ENCODE data around the gene CNTRL.
"Not testable (repeated sequence)": the region's sequence is repeated elsewhere in the genome, so short reads cannot be mapped to it uniquely, and the experiment has no call there.

CNTRL gene

DNA sequence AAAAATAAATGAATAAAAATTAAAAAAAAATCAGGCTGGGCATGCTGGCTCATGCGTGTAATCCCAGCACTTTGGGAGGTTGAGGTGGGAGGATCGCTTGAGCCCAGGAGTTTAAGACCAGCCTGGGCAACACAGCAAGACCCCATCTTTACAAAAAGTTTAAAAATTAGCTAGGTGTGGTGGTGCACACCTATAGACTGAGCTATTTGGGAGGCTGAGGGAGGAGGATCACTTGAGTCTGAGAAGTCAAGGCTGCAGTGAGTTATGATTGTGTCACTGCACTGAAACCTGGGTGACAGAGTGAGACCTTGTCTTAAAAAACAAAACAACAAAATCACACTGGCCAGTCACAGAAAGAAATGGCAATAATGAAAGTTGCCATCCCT lies 3.4 kb upstream of the CNTRL start:
- no peak for DNase-seq
- intact Hi-C loops (cut with DNase I) = loop anchor here (10.0 kb wide), 3 partner anchors 53 to 197 kb away; partner anchors contain the start of genes PHF19 and RAB14

DNA sequence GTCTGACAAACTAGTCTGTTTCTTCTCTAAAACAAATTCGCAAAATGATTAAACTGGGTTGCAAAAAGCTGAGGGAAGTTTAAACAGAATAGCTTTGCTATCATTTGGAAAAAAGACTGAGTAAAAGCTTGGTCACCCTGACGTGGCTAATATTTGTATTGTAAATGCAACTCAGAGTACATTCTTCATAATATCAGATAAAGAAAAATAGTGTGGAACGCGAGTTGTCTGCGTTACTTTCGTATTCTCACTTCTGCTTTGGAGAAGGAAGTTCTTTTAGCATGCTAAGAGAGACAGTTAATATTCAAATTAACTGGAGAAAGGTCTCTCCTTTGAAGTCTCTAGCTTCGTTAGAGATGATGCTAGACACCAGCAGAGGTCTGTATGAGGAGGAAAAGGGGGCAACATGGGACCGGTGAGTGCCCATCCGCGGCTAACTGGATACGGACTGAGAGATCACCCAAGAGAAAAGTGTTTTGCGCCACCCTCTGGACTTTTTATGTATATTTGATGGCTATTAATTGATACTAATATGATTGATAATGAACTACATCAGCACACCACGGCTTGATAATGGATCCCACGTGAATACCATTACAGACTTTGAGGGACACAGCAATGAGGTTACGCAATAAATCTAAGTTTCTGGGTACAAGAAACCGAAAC lies 2.9 kb upstream of the CNTRL start:
- DNase-seq = no peak
- intact Hi-C loops (cut with DNase I) = loop anchor here (10.0 kb wide), 3 partner anchors 53 to 197 kb away; partner anchors contain the start of genes PHF19 and RAB14

DNA sequence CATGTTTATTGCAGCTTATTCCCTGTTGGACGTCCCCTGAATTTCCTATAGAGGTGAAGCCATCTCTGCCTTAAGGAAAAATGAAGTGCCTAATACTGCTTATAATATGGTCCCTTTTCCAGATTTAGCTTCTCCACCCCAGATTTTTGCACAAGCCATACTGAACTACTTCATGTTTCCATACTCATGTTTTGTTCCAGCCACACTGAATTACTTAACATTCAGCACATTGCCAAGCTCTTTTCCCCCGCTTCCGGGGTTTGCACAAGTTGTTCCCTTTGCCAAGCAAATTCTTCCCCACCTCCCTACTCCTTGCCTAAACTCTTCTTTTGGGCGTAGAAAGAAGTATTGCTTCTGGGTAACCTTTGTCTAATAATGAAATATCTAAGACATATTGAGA lies 1.7 kb upstream of the CNTRL start:
- intact Hi-C loops (cut with DNase I) = loop anchor here (10.0 kb wide), 3 partner anchors 52 to 198 kb away; partner anchors contain the start of genes PHF19 and RAB14
- peak in 5 of 10 donors; percentile 18 to 85 (median 28) for DNase-seq

DNA sequence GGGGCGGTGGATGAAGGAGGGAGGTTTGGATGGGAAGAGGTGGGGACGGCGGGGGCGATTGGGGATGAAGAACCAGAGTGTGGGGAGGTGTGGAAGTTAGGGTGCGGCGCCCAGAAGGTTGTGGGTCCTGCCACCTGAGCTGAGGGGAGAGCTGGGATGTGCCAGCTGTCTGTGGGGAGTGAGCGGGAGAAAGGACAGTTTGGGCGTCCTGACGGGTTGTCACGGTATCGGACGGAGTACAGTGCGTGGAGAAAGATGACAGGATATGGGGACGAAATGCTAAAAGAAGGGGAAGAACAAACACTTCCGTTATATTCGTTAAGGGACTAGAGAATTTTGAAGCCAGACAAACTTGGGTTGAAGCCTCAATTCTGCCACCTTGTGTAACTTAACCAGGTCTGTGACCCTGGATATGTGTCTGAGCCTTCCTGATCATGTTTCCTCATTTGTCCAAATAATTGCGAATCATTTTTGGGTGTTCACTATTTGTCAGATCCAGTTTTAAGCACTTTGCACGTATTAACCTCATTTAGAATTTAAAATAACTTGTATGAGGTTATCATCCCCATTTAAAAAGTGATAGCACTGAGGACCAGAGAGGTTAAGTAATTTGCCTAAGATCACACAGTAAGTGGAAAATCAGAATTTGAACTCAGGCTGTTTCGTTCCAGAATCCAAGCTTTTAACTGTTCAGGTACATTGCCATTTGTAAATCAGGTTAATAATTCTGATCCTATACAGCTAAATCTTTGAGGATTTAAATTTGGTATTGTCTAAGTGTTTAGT lies 689 bp downstream of the CNTRL start:
- intact Hi-C loops (cut with DNase I) = loop anchor here (10.0 kb wide), 3 partner anchors 49 to 201 kb away; partner anchors contain the start of genes PHF19 and RAB14
- DNase-seq = no peak

DNA sequence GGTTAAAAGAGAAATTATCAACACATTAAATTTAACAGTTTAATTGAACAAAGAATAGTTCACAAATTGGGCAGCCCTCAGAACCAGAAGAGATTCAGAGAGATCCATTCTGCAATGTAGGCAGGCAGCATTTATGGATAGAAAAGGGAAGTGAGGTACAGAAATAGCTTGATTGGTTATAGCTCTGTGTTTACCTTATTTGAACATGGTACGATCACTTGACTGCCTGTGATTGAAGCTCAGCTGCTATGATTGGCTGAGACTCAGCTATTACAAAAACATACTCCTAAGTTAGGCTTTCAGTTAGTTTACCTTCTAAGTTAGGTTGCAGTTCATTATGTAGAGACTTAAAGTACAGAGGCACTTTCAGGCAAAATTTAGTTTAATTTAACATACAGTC lies 7.3 kb downstream of the CNTRL start:
- DNase-seq = no peak
- intact Hi-C loops (cut with DNase I) = no loop called here

DNA sequence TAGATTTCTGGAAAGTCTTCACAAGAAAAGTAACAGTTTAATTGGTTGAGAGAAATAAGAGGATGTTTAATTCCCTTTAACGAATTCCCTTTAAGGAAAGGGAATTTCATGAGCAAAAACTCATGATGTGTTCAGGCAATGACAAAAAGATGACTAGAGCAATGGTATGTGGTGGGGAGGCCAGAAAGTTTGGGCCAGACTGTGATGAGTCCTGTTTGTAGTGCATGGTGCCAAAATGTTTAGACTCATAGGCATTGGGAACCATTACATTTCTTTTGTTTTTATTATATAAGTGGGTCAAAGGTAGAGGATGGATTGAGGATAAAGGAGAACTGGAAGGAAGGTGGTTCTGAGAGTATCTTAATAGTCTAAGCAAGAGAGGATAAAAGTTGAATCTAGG lies 10.9 kb downstream of the CNTRL start:
- intact Hi-C loops (cut with DNase I) = no loop called here
- no peak for DNase-seq

DNA sequence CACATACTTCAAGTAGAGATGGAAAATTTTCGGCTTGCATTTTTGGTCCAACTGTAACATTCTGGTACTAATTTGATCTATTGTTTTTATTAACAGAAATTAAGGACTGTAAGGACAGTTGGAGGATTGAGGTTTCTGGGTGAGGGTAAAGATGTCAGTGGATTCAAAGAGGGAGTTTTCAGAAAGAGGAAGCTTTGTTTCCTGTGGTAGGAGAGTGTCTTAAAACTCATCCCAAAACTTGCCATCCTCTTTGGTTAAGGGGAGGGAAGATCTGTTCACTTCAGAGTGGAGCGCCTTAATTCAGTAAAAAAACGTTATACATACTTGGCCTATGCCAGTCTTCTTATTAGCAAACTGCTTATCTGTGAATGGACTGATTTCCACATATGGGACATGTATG lies 13.8 kb downstream of the CNTRL start:
- DNase-seq = no peak
- intact Hi-C loops (cut with DNase I) = no loop called here

DNA sequence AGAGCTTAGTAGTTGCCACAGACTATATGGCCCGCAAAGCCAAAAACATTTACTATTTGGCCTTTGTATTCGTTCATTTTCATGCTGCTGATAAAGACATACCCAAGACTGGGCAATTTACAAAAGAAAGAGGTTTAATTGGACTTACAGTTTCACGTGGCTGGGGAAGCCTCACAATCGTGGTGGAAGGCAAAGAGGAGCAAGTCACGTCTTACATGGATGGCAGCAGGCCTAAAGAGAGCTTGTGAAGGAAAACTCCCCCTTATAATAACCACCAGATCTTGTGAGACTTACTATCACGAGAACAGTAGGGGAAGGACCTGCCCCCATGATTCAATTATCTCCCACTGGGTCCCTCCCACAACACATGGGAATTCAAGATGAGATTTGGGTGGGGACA lies 16.0 kb downstream of the CNTRL start:
- intact Hi-C loops (cut with DNase I); DNase-seq: not testable (repeated sequence)

DNA sequence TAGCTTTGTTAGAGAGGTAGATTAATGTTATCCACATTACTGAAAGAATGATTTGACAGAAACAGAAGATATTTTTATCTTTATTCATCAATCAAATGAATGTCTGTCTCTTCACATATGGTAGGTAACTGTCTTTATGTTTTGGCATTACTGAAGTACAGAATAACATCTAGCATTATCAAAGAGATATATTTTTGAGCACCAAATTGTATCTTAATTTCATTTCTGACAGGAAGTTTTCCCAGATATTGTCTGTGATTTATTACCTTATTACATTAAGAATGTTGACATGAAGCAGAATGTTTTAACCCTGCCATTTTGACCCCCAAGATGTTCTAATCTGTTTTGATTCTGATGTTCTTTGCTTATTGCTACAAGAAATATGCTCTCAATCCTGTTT lies 20.3 kb downstream of the CNTRL start:
- DNase-seq = no peak
- intact Hi-C loops (cut with DNase I) = no loop called here

DNA sequence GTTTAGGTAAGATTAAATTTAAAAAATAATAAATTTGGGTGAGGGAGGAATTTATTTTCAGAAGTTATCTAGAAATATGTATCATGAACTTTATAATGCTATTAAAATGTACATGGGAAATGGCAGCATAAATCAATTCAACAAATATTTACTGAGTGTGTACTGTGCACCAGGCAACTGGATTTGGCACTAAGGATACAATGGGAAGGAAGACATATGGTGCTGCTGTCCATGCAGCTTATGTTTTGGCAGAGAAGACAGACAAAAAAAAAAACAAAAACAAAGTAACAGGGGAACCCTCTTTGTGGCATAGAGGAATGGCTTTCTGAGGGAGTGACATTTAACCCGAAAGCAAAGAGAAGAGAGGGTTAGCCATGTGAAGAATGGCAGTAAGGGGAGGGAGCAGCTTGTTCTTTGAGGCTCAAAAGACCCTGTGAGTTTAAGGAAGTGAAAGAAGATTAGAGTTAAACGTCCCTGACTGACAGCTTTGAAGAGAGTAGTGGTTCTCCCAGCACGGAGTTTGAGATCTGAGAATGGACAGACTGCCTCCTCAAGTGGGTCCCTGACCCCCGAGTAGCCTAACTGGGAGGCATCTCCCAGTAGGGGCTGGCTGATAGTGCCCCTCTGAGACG lies 23.9 kb downstream of the CNTRL start:
- DNase-seq = no peak
- intact Hi-C loops (cut with DNase I) = no loop called here

DNA sequence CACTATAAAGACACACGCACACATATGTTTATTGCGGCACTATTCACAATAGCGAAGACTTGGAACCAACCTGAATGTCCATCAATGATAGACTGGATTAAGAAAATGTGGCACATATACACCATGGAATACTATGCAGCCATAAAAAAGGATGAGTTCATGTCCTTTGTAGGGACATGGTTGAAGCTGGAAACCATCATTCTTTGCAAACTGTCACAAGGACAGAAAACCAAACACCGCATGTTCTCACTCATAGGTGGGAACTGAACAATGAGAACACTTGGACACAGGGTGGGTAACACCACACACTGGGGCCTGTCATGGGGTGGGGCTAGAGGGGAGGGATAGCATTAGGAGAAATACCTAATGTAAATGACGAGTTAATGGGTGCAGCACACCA lies 29.3 kb downstream of the CNTRL start:
- intact Hi-C loops (cut with DNase I); DNase-seq: not testable (repeated sequence)

DNA sequence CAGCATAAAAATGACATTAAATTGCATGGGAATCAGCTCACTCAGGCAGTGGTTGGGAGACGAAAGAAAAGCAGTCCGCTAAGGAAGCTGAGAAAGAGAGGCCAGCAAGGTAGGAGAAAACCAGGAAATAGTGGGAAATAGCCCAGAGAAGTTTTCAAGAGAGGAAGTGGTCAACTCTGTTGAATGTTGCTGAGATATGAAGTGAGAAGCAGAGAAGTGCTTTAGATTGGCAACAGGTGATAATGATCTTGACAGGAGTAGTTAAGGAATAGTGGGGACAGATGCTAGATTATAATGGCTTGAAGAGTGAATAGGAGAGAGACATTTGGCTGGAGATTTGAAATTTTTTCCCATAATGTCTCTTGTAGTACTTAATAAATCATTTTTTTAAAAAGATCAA lies 30.8 kb downstream of the CNTRL start:
- no peak for DNase-seq
- intact Hi-C loops (cut with DNase I) = no loop called here

DNA sequence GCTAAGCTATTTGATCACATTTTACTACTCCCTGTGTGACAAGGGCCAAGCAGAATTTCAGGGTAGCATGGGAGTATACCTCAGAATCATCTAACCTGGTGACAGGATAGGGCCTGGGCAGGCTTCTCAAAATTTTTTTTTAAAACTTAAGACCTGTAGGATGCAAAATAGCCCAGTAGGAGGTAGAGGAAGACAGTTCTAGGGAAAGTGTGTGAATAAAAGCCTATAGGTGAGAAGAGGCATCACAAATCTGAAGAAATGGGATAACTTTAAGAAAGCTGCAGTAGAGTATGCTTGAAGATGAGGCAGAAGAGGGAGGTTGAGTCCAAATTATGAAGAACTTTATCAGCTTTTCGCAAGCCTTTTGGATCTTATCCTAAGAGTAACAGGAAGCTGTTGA lies 32.3 kb downstream of the CNTRL start:
- DNase-seq = no peak
- intact Hi-C loops (cut with DNase I) = no loop called here

DNA sequence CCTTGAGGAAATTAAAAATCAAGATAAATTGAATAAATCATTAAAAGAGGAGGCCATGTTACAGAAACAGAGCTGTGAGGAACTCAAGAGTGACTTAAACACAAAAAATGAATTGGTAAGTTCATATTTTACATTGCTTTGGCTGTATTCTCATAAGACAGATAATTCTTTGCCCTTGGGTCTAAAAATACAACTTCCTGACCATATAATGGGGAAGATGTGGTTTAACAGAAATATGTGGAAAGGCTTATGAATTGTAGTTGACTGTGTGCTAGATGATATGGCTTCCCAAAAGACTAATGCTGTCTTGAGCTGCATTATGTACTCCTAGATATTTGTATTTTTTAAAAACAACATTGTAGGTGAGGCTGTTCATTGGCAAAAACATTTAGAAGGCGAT lies 33.1 kb downstream of the CNTRL start:
- no peak for DNase-seq
- intact Hi-C loops (cut with DNase I) = no loop called here

DNA sequence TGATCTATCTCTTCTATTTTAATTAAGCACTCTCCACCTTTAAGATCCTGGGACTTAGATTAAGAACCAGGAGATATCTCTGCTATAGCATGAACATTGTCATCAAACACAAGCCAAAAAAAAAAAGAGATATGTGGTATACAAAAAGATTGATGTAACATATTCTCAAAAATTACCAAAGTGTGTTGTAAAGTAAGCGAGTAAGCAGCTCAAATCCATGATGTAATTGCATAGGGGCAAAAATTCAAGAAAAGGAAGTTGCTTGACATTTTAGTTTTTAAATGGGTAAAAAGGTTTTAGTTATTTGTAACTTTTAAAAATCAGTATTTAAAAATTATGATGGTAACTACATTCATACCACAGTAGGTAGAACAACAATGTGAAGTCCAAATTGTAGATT lies 40.7 kb downstream of the CNTRL start:
- no peak for DNase-seq
- intact Hi-C loops (cut with DNase I) = no loop called here

DNA sequence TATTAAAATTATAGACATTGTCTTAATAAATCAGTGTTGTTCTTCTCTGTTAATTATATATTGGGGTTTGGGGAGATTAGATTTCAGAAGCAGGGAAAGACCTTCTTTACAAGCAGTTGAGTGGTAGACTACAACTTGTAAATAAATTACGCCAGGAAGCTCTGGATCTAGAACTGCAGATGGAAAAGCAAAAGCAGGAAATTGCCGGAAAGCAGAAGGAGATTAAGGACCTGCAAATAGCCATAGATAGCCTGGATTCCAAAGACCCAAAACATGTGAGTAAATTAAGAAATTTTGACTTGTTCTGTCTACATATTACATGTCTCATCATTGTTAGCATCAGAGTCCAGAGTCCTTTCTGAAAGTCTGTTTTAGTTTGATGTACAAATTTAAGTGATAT lies 43.5 kb downstream of the CNTRL start:
- intact Hi-C loops (cut with DNase I) = no loop called here

DNA sequence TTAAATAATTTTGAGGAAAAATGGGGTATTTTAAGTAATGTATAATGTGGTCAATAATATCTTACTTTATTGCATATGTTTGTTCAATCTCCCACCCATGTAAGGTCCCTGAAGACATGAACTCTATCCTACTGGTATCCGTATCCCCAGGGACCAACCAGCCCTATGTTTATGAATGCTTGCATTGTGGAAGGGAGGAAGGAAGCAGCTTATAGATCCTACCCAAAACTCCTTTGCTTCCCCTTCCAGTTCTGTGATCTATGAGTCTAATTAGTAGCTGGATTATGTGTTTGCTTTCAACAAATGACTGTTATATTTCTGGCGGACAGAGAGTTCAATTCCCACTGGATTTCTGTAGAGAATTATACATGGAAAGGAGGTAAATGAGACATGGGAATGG lies 45.6 kb downstream of the CNTRL start:
- DNase-seq = no peak
- intact Hi-C loops (cut with DNase I) = loop anchor here (10.0 kb wide), 1 partner anchor 46 kb away; the partner anchor contains the start of gene CNTRL

More for the DNA sequence above, 43.5 kb downstream of the CNTRL start:
- DNase-seq = no peak

DNA sequence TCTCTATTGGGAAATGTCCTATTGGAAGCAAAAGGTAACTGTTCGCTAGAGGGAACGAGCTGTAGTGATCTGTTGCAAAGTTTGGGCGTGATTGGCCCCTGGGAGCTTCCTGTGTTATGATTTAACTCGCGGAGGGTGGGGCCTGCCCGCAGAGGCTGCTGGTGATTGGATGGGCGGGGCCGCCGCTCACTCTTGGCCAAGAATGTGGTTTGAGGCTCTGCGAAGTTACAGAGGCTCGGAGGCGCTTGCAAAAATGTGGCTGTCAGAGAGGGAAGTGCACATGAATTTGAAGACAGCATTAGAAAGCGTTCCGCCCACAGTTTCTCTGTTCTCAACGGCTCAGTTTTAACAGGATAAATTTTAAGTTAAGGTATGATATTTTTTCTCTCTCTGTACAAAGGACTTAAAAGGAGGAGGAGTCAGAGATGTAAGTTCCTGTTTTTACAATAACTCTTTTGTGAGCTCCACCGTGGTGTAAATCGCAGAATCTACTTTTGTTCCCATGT lies 46.9 kb downstream of the CNTRL start:
- intact Hi-C loops (cut with DNase I) = loop anchor here (10.0 kb wide), 1 partner anchor 47 kb away; the partner anchor contains the start of gene CNTRL

DNA sequence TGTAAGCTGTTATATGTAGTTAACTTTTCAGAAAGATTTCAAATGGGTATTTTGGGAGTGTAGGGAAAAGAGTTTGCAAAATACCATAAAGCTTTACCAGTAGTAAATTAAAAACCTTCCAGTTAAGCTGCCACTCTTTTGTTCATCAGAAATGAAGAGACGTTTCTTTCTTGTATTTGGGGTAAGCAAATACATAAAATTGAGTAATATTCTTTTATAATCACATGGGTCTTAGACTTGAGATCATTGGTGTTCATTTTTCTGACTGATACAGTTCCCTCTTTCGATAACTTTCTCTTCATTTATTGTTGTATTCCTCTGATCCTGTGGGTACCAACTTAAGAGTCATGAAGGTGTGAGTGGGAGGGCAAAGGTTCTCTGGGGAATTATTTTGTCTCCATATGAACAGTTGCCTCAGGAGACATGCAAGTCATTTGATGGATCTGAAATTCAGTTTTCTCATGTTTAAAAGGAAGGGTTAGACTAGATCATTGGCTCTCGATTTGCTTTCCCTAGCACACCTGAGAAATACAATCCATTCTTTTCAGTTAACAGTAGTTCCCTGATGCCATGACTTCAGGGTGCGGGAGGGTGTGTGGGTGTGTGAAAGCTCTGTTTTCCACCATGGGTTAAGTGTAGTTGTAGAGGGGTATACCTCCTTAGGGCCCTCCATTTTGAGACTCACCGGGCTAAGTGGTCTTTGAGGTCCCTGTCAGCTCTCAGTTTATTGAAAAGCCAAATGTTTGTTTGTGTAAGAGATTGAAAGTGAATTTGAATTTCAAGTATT lies 47.7 kb downstream of the CNTRL start:
- DNase-seq = no peak
- intact Hi-C loops (cut with DNase I) = loop anchor here (10.0 kb wide), 1 partner anchor 48 kb away; the partner anchor contains the start of gene CNTRL

More for the DNA sequence above, 46.9 kb downstream of the CNTRL start:
- DNase-seq = peak; percentile 90 to 99 (median 95)

Measured in posterior cingulate gyrus (tissue), 11 donors.